NCI-H446 treated with DMSO at 0.1 percent for 48 hours (cell line): Measurements from ENCODE around the gene CENPX.

Experiments
- DNase-seq: peaks from one replicate; lab custom pipeline; 2025; lab: John Stamatoyannopoulos, UW

CENPX gene

GRCh38 chr17:82022310-82022980, at the start of gene CENPX:
Gene CENPX, minus strand, starts transcription at chr17:82022878. Its CDS starts 17 bp downstream, at chr17:82022861.
- DNase-seq, result no peak

DNA sequence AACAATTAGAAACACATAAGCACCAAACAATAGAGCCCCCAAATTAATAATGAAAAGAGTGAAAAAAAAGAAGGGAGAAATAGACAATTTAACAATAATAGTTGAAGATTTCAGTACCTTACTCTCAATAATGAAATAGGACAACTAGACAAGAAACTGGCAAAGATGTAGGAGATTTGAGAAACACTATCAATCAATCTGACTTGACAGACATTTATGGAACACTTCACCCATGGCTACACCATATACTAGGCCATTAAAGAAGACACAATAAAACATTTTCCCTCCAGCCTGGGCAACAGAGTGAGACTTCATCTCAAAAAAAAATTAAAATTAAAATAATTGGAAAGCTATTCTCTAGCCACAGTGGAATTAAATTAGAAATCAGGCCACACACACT, 47.9 kb upstream of the CENPX start:
- no peak for DNase-seq

DNA sequence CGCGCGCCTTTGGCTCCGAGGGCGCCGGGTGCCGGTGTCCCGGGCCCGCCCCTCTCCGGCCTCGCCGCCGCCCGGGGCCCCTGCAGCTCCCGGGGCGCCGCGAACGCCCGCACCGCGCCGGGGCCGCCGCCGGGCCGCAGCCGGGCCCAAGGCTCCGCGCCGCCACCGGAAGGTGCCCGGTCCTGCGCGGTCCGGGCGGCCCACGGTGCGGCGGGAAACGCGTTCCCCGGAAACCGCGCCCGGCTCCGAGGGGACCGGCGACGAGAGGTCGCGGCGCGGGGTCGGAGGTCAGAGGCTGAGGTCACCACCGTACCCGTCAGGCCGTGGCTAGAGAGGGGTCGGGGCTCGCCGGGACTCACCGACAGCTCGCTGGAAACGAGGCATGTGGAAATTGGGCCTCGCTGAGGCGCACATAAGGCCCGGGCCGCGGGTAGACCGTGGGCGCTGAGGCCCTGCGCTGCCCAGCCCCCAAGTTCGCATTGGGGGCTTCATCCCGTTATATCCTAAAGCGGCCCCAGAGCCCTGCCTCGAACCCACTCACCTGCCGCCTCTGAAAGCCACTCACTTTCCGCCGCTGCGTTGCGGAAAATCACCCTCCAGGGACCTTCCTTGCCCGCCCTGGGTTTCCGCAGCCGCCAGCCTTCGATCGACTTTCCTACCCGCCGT, 43.1 kb upstream of the CENPX start, which contains the start of gene DUS1L:
Gene DUS1L (minus strand): TSS at position 167 of the 666 bp plus-strand sequence. CDS start 745 bp downstream, outside the sequence.
- DNase-seq, result no peak

DNA sequence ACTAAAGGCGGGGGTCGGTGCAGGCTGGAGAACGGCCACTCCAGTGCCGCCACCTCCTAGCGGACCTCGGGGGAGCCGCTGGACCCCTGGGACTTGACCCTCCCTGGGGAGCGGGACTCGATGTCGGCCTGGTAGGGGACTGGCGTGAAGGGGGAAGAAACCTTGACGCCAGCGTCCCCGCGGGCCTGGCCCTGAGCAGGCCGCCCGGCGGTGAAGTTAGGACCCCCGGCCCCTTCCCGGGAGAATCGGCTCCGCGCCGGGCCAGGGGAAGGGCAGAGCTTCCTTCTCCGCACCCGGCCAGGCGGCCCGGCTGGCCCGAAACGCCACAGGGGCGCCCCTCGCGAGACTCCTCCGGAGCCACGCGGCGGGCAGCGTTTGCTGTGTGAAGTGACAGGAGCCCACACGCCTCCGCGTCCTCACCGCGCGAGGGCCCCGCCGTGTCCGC, 42.5 kb upstream of the CENPX start:
- DNase-seq, result no peak

- no peak for DNase-seq
Observed at GRCh38 chr17:82064433-82065192, 41.9 kb upstream of the CENPX start.

GRCh38 chr17:82063424-82064415, 41.0 kb upstream of the CENPX start:
- DNase-seq, result no peak

DNA sequence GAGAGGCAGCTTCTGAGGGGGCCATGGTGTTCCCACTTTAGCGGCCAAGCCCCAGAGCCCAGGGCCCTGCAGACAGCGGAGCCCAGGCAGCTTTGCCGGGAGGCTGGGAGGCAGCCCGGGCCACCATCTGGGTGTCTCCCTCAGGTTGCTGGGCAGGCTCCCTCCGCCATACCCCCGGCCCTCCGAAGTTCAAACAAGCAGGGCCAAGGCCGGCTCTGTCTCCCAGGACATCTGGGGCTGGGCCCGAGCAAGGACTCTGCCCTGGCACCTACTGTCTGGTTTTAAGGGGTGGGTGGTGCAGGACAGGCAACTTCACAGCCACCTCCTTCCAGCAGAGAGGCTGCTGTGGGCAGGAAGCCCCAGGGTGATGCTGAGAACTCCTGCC, 40.3 kb upstream of the CENPX start:
- DNase-seq, result no peak

DNA sequence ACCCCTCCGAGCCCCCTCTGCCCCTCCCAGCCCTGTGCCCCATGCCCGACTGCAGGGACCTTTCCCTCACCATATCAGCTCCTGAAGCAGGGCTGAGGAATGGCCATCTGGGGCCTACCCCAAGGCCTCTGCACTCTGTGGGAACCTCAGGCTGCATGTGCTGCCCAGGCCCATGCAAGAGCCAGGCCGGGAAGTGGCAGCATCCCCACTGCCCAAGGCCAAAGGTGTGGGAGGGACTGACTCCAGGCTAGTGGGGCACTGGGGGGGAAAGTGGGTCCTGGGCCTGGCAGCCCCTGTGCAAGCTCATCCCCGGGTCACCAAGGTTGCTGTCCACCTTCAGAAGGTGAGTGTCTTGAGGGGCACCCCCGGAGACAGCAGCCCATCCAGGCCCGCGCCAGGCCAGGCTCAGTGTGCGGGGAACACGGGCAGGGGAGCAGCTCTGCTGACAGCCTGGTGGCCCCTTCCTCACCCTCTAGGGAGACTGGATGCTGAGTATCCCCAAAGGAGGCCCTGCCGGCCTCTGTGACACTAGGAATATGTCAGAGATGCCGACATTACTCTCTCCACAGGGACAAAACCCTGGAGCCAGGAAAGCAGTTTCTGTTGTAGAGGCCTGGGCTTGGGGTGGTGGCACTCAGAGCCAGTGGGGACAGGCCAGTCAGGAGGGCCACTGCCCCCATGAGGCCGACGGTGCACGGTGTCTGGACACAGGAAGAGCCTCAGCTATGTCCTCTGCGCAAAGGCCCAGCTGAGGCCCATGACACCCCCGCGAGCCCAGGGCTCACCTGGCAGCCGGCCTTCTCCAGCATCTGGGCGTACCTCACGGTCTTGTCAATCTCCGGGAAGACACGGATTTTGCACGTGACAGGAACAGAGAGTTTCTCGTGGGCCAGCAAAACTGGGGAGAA, 39.7 kb upstream of the CENPX start:
- no peak for DNase-seq

DNA sequence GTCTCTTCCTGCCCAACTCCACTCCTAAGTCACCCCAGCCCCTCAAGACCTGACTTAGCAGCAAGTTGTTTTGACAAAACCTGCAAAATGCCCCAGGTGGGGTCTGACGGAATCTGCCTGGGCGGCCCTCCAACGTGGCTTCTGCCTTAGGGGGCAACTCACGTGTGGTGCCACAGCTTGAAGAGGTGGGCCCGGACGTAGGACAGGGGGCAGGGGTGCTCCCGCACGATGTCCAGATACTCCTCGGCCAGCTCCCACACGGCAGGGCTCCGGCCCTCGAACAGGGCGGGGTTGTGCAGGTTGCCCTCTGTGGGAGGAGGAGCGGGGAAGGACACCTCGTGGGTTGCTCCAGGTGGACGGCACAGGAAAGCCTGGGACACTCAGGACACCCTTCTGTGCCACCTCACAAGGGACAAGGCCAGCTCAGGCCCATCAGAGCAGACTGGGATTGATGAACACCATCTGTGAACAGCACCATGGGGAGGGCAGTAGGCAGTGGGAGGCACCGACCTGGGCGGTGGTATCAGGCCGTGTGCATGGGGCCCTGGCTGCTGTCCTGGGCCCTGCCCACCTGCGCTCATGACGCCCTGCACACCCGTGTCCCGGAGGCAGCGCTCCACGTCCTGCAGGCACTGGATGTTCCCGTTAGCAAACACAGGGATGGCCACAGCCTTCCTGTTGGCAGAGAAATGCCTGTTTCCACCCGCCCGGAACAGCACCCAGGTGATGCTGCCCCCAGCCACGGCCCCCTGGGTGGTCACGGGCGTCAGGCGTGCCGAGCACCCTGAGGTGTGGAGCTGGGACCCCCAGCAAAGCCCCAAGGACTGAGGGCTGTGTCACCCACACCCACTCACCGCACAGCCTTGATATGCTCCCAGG, 38.6 kb upstream of the CENPX start:
- no peak for DNase-seq

GRCh38 chr17:82060614-82061013, 37.9 kb upstream of the CENPX start:
- no peak for DNase-seq

GRCh38 chr17:82060001-82060380, 37.3 kb upstream of the CENPX start:
- DNase-seq, result no peak

DNA sequence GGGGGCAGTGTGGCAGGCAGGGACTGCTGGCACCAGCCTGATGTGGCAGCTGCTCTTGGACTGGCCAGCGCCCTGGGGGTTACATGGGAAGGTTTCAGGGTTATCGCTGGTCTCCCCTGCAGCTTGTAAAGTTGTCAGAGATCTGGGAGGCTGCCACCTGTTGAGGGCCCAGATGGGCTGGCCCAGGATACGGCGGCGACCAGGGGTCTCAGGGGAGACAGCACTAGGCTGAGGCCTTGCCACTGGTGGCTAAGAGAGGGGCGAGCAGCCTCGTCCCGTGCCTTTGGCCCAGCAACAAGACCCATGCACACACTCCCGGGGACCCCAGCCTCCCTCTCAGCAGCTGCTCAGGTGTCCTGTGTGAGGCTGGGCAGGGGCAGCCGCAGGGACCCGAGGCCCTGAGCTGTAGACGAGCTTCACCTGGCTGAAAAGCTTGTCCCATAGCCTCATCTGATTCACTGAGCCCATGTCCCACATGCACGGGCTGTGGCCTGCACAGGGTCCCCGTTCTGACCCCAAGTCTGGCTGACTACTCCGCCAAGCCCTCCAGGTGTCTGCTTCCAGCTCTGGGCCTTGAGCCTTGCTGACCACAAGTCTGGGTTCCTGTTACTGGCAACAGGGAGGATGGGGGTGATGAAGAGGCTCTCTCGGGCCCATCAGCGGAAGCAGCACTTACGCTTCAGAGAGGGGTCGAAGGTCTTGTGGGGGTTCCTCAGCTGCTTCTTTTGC, 36.8 kb upstream of the CENPX start:
- no peak for DNase-seq

- DNase-seq, result no peak
Observed at GRCh38 chr17:82058855-82059249, 36.2 kb upstream of the CENPX start.

DNA sequence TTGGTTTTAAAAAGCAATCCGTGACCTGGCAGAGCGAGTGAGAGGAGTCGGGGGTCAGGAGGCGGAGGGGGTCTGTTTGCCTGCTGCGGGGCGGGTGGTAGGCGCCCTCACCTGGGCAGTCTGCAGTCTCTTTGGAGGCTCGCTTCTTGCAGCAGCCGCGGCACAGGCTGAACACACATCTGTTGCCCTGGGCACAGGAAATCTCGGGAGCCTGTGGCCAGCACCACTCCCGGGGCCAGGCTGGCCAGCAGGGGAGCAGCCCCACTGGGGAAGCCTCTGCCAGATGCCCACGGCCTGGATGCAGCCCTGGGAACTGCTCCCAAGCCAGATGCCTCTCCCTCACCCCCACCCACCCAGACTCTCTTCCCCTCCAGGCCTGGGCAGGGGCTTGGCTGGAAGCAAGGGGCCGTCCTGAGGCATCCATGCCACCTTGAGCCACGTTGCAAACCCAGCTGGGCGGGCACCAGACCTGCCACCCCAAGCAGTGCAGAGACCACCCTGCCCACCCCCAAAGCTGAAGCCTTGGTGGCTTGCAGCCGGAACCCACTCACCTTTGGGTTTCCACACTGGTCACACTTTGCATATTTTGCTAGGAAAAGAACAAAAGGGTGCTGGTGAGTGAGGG, 35.7 kb upstream of the CENPX start:
- no peak for DNase-seq

- no peak for DNase-seq
Observed at GRCh38 chr17:82056729-82057621, 34.3 kb upstream of the CENPX start.

GRCh38 chr17:82055965-82056728, 33.5 kb upstream of the CENPX start:
- DNase-seq, result no peak
